Stimulated activated CD4-positive, alpha-beta T cell treated with anti-CD3 and anti-CD28 coated beads, Interleukin-4, amount 100 ng/mL, for 24 hours (primary cell): ENCODE results near the gene DNAH9.
"Not testable (repeated sequence)": the region's sequence is repeated elsewhere in the genome, so short reads cannot be mapped to it uniquely, and the experiment has no call there.

ENCODE experiments used
- DNase-seq: peaks from one replicate; pipeline ENCODE4 v3.0.0-alpha.2; 2020

The DNAH9 gene

DNA sequence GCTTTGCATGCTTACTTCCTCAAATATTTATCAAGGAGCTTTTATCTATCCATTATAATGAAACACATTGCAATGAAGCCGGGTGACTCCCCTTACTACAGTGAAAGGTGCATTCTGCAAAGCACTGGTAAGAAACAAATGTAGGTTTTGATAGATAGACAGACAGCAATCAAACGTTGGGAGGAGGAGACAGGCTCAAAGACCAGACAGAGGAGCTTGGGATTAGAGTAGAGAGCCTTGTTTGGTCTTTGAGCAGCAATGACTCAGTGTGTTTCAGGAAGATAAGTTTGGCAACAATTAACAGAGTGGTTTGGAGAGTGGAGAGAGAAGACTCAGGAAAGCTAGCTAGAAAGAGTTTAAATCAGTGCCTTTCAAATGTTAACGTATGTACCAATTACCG is 330.2 kb downstream of the DNAH9 start:
- no peak for DNase-seq

DNA sequence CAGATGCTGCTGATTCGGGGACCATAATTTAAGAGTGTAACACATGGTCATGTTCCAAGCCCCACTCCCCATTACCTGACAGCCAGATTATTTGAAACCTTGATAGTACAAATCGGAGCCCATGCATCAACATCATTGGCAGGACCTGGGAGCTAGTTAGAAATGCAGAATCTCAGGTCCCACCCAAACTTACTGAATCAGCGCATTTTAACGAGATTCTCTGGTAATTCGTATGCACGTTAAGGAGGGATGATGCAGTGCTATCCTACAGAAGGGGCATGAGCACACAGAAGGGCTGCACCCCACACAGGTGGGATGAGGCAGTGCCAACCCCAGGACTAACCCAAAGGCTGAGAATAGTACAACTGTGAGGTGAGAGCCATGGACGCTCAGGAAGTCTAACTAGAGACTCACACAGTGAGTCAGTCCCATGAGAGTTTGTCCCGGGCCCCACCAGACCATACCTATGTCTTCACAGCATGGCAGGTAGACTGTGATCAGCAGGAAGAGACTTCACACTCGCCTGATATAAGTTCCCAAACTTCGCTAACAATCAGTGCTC is 334.1 kb downstream of the DNAH9 start:
- DNase-seq = no peak

DNA sequence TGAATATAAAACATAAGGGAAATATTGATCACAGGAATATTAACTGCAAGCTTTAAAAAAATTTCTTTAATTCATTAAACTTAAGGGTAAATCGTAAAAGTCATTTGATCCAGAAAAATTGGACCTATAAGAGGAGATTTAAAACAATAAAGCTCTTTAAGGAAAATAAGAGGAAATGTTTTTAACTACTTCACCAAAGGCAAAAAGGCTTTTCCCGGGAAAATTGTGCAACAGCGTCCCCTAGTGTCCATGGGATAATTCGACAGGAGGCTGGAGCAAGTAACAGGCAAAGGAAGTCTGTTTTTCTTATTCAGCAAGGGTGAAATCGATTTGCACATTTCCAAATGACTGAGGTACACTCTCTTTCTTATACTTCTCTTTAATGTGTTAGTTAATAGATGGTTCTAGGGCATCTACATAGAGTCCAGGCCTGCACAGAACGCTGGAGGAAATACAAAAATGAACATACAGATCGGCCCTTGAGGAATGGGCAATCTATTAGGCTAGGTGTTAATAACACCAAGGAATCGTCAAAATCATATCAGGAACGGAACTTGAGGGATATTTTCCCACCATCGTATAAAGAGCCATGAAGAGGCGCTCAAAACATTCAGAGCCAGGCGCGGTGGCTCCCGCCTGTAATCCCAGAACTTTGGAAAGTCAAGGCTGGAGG is 337.6 kb downstream of the DNAH9 start:
- DNase-seq = no peak

DNA sequence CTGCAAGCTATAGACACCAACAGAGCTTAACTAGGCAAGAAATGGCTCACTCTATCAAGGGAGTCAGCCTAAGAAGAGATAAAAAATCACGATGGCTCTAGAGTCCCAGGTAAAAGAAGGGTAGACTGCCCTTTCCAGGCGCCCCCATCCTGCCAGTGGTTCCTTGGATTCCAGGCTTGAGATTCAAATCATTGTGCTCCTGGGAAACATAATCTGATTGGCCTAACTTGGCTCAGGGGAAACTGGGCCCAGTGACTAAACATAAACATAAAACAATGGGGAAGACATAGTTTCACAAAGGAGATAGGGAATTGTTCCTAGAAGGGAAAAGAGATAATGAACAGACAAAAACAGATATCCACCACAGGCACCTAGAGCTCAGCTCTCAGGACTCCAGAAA is 342.6 kb downstream of the DNAH9 start:
- DNase-seq = no peak

DNA sequence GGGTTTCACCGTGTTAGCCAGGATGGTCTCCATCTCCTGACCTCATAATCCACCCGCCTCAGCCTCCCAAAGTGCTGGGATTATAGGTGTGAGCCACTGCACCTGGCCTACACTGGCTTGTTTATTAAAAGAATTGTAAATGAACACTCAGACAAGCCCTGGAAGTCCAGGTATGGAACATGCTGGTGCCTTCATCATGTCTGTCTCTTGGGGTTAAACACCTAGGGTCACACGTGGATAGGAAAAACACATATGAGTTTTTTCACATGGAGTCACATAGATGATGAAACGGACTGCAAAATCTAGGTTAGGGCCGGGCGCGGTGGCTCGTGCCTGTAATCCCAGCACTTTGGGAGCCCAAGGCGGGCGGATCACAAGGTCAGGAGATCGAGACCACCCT is 344.8 kb downstream of the DNAH9 start:
- not testable (repeated sequence) for DNase-seq

DNA sequence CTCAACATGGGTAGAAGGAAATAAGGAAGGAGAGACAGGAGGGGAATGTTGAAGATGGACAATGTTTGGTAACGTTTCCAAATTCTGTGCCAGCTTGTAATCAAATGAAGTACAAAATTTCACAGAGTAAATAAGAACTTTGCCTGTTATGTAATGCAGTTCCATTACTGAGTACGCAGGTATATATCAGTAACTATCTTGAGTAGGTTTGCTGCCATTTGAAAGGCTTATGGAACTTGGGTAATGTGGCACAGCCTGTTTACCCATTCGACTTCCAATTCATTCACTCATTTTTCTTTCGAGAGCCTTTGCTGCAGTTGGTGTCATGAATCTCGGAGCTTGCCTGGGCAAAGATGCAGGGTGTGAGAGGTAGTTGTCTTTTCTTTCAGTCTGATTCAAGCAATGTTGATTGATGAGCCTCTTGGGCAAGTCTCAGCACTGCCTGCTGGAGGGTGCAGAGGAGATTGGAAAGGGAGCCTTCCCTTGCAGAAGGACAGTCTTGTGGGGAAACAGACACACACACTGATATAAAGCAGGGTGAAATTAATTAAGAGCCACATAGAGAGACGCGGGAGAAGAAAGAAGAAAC is 345.6 kb downstream of the DNAH9 start:
- no peak for DNase-seq

DNA sequence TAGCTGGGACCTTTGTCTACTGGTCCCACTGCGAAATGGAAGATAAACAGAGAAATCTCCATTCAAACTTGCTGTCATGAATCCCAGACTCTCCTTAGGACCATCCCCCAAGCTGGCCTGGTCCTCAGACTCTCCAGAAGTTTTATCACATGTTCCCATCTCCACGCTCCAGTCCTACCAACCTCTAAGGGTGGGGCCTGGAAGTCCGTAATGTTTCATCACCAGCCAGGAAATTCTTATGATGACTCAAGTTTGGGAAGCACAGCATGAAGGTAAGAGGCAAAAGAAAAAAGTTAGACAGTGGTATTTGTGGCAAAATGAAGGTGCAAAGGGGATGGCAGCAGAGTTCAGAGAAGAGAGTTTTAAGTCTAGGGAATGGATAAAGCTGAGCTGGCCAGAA is 346.3 kb downstream of the DNAH9 start:
- DNase-seq = no peak

DNA sequence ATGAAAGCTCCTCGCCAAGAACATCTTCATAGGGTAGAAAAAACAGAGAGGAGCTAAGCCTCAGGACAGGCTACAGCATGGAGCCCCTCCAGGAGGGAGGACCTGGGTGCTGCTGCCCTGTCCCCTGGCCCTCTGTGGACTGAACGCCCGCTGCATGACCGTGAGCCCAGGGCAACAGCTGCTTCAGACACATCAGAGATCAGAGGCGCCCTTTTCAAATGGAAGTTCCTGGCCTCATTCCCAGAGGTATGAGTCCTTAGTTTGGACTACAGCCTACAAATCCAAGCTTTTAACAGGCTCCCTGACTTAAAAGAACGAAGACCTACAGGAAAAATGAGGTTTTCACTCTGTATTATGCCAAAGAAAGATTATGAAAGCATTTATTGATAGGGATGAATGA is 350.5 kb downstream of the DNAH9 start:
- no peak for DNase-seq

DNA sequence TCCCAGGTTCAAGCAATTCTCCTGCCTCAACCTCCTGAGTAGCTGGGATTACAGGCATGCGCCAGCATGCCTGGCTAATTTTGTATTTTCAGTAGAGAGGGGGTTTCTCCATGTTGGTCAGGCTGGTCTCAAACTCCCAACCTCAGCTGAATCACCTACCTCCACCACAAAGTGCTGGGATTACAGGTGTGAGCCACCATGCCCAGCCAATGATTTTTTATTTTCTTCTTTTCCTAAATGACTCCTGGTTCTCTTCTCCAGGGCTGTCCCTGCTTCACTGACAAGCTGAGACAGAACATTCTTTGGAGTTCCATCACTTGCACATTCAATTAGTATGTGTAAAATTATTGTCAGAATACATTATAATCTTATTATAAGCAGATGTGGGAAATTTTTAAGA is 351.3 kb downstream of the DNAH9 start:
- DNase-seq = not testable (repeated sequence)

DNA sequence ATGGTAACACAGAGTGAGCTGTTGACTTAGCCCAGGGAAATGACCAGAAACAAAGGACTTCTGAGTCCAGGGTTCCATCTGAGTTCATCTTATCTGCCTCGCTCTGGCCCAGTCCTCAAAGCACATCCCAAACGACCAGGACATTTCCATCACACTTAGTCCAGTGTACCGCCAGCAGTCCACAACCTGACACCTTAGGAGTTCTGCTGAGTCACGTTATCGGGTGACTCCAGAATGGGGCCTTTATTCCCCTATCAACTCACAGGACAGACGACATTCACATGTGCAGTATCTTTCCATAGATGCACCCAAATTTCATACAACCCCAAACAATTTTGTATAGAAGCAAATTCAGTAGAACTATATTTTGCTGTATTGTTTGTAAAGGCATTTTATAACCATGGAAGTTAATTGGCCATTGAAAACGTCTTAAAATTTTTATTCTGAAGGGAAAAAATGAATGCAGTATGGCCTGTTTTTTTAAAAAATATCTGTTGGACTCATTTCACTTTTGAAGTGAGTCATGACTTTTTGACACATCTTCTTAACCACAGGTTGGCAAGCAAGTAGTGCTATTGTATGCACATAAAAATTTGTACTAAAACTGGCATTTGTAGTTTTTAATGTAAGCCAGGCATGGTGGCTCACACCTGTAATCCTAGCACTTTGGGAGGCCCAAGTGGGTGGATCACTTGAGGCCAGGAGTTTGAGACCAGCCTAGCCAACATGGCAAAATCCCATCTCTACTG is 352.7 kb downstream of the DNAH9 start:
- no peak for DNase-seq

DNA sequence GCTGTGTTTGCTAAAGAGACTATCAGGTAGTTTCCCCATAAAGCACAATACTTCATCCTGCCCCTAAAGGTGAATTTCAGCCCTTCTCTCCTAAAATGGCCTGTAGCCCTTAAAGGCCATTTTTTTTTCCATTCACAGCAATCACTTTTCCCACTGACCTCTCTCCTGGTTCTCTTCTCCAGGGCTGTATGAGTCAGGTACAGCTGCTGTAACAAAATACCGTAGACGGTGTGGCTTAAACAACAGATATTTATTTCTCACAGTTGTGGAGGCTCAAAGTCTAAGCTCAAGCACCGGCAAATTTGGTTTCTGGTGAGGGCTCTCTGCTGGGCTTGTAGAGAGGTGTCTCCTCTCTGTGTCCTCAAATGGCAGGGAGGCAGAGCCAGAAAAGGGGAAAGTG is 354.3 kb downstream of the DNAH9 start:
- DNase-seq = no peak

DNA sequence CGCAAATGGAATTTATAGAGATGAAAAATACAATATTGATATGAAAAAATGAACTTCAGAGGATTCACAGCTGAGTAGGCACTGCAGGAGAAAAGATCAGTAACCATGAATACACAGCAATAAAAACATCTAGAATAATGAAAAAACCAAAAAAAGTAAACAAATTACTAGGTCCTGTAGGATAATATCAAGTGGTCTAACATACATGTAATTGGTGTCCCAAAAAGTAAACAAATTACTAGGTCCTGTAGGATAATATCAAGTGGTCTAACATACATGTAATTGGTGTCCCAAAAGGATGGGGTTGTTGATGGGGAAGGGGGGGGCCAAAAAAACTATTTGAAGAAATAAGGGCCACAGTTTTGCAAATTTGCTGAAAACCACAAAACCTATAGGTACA is 355.7 kb downstream of the DNAH9 start:
- DNase-seq = no peak

DNA sequence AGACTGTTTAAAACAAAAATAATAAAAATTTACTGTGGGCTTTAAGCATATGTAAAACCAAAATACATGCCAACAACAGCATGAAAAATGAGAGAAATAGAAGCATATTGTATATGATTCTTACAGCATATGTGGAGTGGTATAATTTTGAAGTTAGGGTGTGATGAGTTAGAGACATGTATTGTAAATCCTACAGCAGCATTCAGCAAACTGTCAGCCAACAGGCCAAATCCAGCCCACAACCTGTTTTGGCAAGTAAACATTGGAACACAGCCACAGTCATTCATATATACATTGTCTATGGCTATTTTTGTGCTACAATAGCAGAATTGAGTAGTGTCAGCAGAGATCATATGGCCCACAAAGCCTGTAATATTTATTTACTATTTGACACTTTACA is 356.7 kb downstream of the DNAH9 start:
- no peak for DNase-seq

DNA sequence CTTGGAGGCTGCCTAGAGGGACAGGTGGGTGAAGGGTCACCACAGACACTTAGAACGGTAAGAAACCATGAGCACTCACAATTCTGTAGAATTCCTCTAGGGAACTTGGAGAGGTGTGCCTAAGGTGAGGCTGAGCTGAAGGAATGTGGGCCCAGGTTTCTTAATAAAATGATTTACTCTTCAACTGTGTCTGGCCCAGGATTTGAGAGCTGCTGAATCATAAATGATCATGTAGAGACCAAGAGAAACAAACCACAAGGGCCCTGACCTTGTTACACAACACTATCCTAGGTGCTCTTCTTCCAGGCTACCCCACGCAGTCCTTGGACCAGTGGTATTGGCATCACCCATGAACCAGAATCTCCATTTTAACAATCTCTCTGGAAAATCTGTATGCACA is 371.3 kb downstream of the DNAH9 start:
- DNase-seq = no peak

DNA sequence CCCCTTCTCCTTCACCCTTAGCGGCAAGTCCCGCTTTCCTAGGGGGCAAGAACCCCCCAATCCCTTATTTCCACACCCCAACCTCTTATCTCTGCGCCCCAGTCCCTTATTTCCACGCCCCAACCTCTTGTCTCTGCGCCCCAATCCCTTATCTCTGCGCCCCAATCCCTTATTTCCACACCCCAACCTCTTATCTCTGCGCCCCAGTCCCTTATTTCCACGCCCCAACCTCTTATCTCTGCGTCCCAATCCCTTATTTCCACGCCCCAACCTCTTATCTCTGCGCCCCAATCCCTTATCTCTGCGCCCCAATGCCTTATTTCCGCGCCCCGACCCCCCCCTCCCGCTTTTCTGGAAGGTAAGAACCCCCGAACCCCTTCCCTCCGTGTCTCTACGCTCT is 374.5 kb downstream of the DNAH9 start:
- DNase-seq = not testable (repeated sequence)

DNA sequence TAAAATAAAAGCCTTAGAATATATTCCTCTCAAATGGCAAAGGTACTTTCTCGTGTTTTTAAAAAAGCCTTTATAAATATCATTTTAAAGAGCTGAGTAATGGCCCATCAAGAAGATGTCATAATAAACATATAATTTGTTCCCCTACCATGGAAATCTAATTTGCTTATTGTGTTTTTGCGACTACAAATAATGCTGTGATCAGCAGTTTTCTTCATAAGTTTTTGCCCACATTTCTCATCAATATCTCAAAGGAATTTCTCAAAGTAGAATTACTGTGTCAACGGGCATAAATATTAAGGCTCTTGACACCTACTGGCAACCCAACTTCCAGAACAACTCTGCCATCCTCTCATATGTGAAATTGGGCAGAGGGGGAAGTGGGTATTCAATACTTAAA is 381.5 kb downstream of the DNAH9 start:
- DNase-seq = no peak

DNA sequence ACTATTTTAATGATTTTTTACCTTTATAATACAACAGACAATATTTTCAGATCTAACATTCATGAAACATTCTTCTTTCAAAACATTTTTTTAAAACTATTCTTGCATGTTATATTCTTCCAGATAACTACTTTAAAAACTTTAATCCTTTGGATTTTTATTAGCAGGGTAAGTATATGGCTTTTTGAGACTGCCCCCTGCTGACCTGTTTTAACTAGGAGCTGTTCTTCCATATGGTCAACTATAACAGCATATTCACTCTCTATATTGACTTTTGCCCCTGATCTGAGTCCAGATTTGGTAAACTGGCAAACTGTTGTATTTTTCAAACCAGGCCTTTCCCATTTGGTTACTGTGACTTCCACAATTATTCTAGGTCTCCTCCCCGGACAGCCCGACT is 382.5 kb downstream of the DNAH9 start:
- no peak for DNase-seq

DNA sequence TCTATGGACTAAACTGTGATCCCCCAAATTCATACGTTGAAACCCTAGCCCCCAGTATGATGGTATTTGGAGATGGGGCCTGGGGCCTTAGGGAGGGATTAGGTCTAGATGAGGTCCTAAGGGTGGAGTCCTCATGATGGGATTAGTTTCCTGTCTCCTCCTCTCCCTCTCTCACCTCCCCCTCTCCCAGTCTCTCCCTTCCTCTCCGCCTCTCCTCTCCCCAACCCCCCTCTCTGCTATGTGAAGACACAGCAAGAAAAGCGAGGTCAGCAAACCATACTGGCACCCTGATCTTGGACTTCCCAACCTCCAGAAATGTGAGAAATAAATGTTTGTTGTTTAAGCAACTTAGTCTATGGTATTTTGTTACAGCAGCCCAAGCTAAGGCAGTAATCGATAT is 383.6 kb downstream of the DNAH9 start:
- no peak for DNase-seq

DNA sequence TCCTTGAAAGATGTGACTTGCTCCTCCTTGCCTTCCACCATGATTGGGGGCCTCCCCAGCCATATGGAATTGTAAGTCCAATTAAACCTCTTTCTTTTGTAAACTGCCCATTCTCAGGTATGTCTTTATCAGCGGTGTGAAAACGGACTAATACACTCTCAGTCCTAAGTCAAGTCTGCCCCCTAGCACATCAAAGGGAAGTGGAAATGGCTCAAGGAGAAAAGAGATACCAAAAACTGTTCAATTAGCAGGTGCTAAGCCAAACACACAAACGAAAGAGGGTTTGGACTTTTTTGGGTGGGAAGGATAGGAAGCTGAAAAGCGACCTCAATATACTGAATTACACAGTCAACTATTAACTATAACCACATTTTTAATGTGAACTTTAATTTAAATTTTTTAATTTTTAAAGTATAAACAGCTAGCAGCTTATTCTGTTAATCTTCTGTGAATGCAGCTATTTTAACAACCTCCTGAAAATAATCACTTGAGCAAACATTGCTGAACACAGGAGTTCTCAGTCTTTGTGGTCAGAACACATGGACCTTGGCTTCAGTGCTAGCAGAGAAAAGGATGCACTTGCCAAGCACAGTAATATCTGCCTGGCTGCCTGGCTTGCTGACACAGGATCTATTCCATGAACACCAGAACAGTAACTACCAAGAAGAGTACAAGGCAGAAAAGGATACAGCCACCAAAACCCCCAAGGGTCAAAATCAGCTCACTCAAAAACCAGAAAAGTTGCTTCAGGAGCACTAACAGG is 388.1 kb downstream of the DNAH9 start:
- DNase-seq = no peak

DNA sequence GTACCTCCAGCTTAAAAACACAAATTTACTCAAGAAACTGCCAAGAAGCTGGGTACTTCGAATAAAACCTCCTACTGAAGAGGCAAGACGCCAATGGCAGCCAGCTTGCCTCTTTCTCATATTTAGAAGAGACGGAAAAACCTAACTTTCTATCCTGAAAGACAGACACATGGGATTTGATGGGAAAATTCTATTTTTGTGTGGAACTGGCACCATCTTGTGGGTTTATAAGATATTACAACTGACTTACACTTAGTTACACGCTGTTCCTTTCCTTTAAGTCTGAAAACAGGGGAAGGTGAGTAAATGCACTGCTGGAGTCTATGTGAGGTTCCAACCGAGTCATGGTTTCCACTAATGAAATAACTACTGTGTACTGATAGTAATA is 388.7 kb downstream of the DNAH9 start:
- no peak for DNase-seq

DNA sequence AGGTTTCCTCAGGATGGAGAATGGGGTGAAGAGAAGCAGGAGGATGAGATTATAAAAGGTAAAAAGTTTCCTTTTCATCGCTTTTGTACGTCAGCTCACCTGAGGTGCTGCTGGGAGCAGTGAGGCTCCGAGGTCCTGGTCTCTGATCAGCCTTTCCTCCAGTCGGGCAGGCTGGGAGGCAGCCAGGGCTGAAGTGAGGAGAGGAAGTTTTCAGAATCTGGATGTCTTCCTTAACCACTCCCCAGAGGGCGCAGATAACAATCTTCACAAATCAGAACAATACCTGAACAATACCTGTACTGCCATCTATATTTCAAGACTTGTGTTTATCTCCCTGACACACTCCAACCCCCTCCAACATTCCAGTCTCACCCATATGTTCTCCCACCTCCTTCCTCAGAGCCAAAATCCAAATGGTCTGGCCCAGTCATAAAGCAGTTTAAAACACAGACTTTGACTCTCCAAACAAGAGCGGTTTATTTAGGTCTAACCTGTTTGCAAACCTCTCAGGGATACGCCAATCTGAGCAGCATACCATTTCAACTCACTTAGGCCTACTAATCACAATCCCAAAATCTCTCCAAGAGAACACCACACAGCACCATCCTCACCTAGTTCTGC is 392.2 kb downstream of the DNAH9 start:
- no peak for DNase-seq

DNA sequence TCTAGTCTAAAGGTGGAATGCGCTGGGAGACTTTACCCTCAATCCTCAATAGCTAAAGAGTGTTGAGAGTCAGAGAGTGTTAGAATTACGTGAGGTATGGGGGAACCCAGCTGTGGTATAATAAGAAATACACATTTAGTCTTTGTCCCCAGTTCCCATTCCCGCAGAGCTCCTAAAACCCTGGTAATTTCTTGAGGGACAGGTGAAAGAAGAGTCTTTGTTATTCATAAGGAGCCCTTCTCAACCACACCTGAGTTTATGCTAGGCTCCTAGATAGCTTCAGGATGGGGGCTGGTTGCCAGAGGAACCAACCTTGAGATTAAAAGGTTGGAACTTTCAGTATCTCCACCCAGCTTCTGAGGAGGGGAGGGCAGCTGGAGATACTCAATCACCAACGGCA is 393.2 kb downstream of the DNAH9 start:
- no peak for DNase-seq

DNA sequence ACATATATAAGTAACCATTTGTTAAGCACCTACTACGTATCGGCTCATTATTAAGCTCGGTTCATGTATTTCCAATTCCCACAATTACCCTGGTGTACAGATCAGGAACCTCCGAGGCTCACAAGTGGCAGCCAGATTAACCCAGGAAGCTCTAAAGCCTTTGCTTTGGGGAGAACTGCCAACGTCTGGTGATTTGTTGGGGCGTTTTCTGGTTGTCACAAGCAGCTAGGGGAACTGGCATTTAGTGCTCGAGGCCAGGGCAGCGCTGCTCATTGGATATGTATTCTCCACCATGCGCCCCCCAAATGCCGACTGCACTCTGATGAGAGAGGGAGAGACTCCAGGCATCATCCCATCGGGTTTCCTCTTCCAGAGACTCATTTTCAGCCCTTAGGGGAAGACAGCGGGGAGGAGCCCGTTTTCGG is 398.5 kb downstream of the DNAH9 start:
- peak; percentile 44 for DNase-seq
